Measurements from ENCODE around the gene ISCA2. TPM values are rescaled to one million over a fixed set of nuclear protein-coding genes. Genes with fewer than 3 reads are reported as not detected.

ISCA2 gene
- total RNA-seq, 1 donor from 2014 or later, result 10.7 TPM

Other genes starting within 250 kb of the ISCA2 start
- 51.2 and 70.4 TPM in 2 replicates for gene ABCD4, start 190.8 kb upstream of the ISCA2 start, total RNA-seq
- gene VRTN, start 145.3 kb upstream of the ISCA2 start, total RNA-seq, result not detected in 2 replicates
- not detected in 2 replicates for gene SYNDIG1L, start 67.6 kb upstream of the ISCA2 start, total RNA-seq
- 615 and 804 TPM in 2 replicates for gene NPC2, start 460 bp upstream of the ISCA2 start, total RNA-seq
- 251 and 261 TPM in 2 replicates for gene LTBP2, start 118.5 kb downstream of the ISCA2 start, total RNA-seq
- gene AREL1, start 219.3 kb downstream of the ISCA2 start, total RNA-seq, result 27.9 and 44.4 TPM in 2 replicates
- gene FCF1, start 219.4 kb downstream of the ISCA2 start, total RNA-seq, result 33.1 and 36.5 TPM in 2 replicates